Ecto neural progenitor cell (in vitro differentiated cells): ENCODE measurements around the gene MS4A13.
"Not testable (repeated sequence)": the region's sequence is repeated elsewhere in the genome, so short reads cannot be mapped to it uniquely, and the experiment has no call there.

Experiments used
- DNase-seq: peaks from one replicate; pipeline ENCODE4 v3.0.0-alpha.2; 2018; ENCODE audit warnings: low spot score

MS4A13 gene

GRCh38 chr11:60515144-60515855, at the start of gene MS4A13:
Gene MS4A13, plus strand, starts transcription at chr11:60515392. Its CDS starts 2,692 bp downstream, at chr11:60518084.
- DNase-seq, result no peak

- DNase-seq, result no peak
These were observed 46.4 kb upstream of the MS4A13 start for GRCh38 chr11:60468829-60469228.

GRCh38 chr11:60469723-60470122, 45.5 kb upstream of the MS4A13 start:
- no peak for DNase-seq

GRCh38 chr11:60477035-60477445, 38.2 kb upstream of the MS4A13 start:
- no peak for DNase-seq

GRCh38 chr11:60482361-60482760, 32.8 kb upstream of the MS4A13 start:
- no peak for DNase-seq

GRCh38 chr11:60485987-60486386, 29.2 kb upstream of the MS4A13 start:
- DNase-seq, result peak; percentile 53

GRCh38 chr11:60492488-60493009, 22.6 kb upstream of the MS4A13 start, which contains the start of gene MS4A12:
Gene MS4A12, plus strand, starts transcription at chr11:60492778. Its CDS starts 4,541 bp downstream, at chr11:60497319.
- DNase-seq, result no peak

GRCh38 chr11:60493454-60493853, 21.7 kb upstream of the MS4A13 start:
- DNase-seq, result no peak

GRCh38 chr11:60498399-60498798, 16.8 kb upstream of the MS4A13 start:
- no peak for DNase-seq

- no peak for DNase-seq
These were observed 16.3 kb upstream of the MS4A13 start for GRCh38 chr11:60498853-60499252.

- DNase-seq, result no peak
These were observed 14.8 kb upstream of the MS4A13 start for GRCh38 chr11:60500276-60500910.

- DNase-seq, result no peak
These were observed 12.9 kb upstream of the MS4A13 start for GRCh38 chr11:60502221-60502775.

GRCh38 chr11:60504219-60504905, 10.8 kb upstream of the MS4A13 start:
- DNase-seq, result no peak

- DNase-seq, result not testable (repeated sequence)
These were observed 5.6 kb upstream of the MS4A13 start for GRCh38 chr11:60509609-60510008.

GRCh38 chr11:60510209-60510608, 5.0 kb upstream of the MS4A13 start:
- DNase-seq, result not testable (repeated sequence)

- DNase-seq, result no peak
These were observed 3.8 kb upstream of the MS4A13 start for GRCh38 chr11:60511393-60511792.

- no peak for DNase-seq
These were observed 2.5 kb upstream of the MS4A13 start for GRCh38 chr11:60512651-60513225.

GRCh38 chr11:60513496-60514460, 1.4 kb upstream of the MS4A13 start:
- no peak for DNase-seq

- no peak for DNase-seq
These were observed 13.3 kb downstream of the MS4A13 start for GRCh38 chr11:60528465-60528864.

GRCh38 chr11:60528934-60529333, 13.7 kb downstream of the MS4A13 start:
- DNase-seq, result no peak
